ENCODE results near the gene CHTF18.

DNA sequence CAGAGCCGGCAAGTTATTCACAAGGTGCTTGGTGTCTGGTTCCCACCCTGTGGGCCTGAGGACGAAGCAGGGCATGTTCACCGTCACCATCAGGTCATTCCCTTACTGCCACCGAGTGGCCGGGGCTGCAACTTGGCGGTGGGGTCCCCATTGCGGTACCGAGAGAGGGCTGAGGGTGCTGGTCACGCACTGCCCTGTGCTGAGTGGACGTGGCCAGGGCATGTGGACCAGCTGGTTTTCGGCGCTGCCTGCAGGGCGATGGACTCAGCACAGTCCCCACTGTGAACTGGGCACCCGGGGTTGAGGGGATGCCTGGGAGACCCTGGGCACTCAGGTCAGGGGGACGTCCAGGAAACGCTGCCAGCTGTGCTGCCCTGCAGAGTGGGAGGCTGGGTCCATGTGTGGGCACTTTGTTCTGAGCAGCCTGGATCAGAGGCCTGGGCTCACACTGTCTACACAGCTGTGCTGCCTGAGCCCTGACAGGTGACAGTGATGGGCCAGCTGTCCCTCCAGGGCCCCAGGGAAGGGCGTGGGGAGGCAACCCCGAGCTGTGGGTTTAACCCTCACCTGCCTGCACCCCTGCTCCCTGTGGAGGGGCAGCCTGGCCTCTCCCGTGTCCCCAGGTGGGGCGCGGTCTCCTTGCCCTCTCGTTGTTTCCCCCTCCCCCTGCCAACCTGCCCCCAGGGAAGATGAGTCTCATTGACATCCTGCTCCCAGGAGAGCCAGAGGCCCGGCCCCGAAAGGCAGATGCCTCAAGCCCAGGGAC lies 51.4 kb downstream of the CHTF18 start:
- no peak for TF ChIP-seq CHD2 (IDR thresholded peaks at IDR 0.05; ENCODE audit: borderline replicate concordance, low read depth, low read length)
- TF ChIP-seq, protein P1, sequence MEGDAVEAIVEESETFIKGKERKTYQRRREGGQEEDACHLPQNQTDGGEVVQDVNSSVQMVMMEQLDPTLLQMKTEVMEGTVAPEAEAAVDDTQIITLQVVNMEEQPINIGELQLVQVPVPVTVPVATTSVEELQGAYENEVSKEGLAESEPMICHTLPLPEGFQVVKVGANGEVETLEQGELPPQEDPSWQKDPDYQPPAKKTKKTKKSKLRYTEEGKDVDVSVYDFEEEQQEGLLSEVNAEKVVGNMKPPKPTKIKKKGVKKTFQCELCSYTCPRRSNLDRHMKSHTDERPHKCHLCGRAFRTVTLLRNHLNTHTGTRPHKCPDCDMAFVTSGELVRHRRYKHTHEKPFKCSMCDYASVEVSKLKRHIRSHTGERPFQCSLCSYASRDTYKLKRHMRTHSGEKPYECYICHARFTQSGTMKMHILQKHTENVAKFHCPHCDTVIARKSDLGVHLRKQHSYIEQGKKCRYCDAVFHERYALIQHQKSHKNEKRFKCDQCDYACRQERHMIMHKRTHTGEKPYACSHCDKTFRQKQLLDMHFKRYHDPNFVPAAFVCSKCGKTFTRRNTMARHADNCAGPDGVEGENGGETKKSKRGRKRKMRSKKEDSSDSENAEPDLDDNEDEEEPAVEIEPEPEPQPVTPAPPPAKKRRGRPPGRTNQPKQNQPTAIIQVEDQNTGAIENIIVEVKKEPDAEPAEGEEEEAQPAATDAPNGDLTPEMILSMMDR (IDR thresholded peaks at IDR 0.05 in 2 of 3, conservative IDR thresholded peaks at IDR 0.05 in 1 of 3; ENCODE audit: control insufficient read depth in 2 of 3, extremely low read depth in 1 of 3, insufficient read depth in 1 of 3, low read depth in 3 of 3, low read length in 3 of 3), result no peak
- TF ChIP-seq SIX5 (IDR thresholded peaks at IDR 0.05; ENCODE audit: low read depth, low read length, severe bottlenecking), result no peak
- no peak for TF ChIP-seq POLR2AphosphoS5 (IDR thresholded peaks at IDR 0.05; ENCODE audit: low read length)

Measured in GM12878 (cell line).